Measurements from ENCODE around the gene RNF43.

GRCh38 chr17:58390884-58391283 lies 26.4 kb downstream of the RNF43 start:
- TF ChIP-seq EZH2 (IDR thresholded peaks at IDR 0.05; ENCODE audit: low read length) (no peak), CTCF (optimal IDR thresholded peaks at IDR 0.05 in 1 of 3, IDR thresholded peaks at IDR 0.05 in 1 of 3, conservative IDR thresholded peaks at IDR 0.05 in 1 of 3; ENCODE audit: extremely low read depth in 1 of 3, insufficient read depth in 2 of 3, low read length in 3 of 3) (no peak)
